Measurements from ENCODE around the gene SLC25A23. TPM values are rescaled to one million over a fixed set of nuclear protein-coding genes. Genes with fewer than 3 reads are reported as not detected.

Gene SLC25A23
- total and polyA plus RNA-seq, 2 of the 4 experiments (the other 2 are of a cell fraction): 7.0 to 7.6 TPM

DNA sequence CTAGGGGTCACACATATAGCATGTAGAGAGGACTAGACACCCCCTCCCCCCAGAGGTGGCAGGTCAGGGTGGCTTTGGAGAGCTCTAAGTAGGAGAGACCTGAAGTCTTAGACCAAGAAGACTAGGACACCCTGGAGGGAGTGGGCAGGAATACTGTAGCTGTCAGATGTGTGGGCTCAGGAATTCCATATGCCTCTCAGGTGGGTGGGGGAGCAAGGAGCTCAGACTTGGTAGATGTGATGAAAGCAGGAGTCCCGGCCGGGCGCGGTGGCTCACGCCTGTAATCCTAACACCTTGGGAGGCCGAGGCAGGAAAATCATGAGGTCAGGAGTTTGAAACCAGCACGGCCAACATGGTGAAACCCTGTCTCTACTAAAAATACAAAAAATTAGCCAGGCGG lies 6.1 kb upstream of the SLC25A23 start:
- Histone ChIP-seq H2BK5ac (ENCODE audit: low read depth, low read length, poor library complexity, severe bottlenecking) (no peak overlapping the region), H3K9ac (ENCODE audit: low read depth, low read length) (no peak overlapping the region), H2BK120ac (ENCODE audit: low read depth, low read length) (no peak overlapping the region), H4K5ac (ENCODE audit: low read depth, low read length) (no peak overlapping the region), H3K27me3 (ENCODE audit: control insufficient read depth, insufficient read depth, low read length) (peaks cover 29% of the 10 kb centered on the region), H2BK15ac (ENCODE audit: low read depth, low read length) (no peak overlapping the region), H3K4me3 (ENCODE audit: insufficient read depth, low read depth, low read length) (no peak overlapping the region), H4K91ac (ENCODE audit: insufficient read depth, low read depth, low read length) (no peak overlapping the region), H3K4me1 (ENCODE audit: control insufficient read depth, insufficient read depth, low read length) (no peaks in the 10 kb centered on the region), H2AFZ (replicated peaks; ENCODE audit: low read length, poor library complexity) (no peak overlapping the region), H4K20me1 (ENCODE audit: insufficient read depth, low read length) (no peaks in the 10 kb centered on the region), H3K23ac (ENCODE audit: low read depth, low read length) (no peak overlapping the region), H3K27ac (ENCODE audit: insufficient read depth, low read length) (no peak overlapping the region), H3K4me2 (ENCODE audit: low read depth, low read length) (no peak overlapping the region), H3K36me3 (ENCODE audit: control insufficient read depth, insufficient read depth, low read length) (no peaks in the 10 kb centered on the region), H2AK5ac (ENCODE audit: low read depth, low read length) (no peak overlapping the region), H3K4ac (ENCODE audit: low read depth, low read length) (no peak overlapping the region), H3K79me1 (ENCODE audit: low read depth in 1 of 2, low read length in 2 of 2) (no peaks in the 10 kb centered on the region), H3K9me1 (ENCODE audit: insufficient read depth, low read length) (no peaks in the 10 kb centered on the region; the same call in 1 of the 2 replicates), H2BK20ac (ENCODE audit: low read depth, low read length) (no peak overlapping the region), H4K8ac (ENCODE audit: low read depth in 2 of 2, low read length in 2 of 2) (no peak overlapping the region), H2AK9ac (replicated peaks; ENCODE audit: low read depth, low read length, poor library complexity) (no peak overlapping the region), H3K9me3 (ENCODE audit: control insufficient read depth, insufficient read depth, low read length) (no peaks in the 10 kb centered on the region), H3K18ac (ENCODE audit: low read depth, low read length) (no peak overlapping the region), H3K56ac (ENCODE audit: extremely low read depth, insufficient read depth, low read length) (no peak overlapping the region), H3K14ac (replicated peaks; ENCODE audit: low read depth, low read length) (no peak overlapping the region)
- ChIA-PET CTCF (no interaction called here), POLR2A (ENCODE audit: unreplicated experiment) (no interaction called here)
- intact Hi-C loops (cut with micrococcal nuclease): no loop called here
- no peak for DNase-seq
- in situ Hi-C loops (cut with MboI; ENCODE audit: low sequenced_read_pairs): no loop called here
- ATAC-seq (ENCODE audit: low read depth): no peak
- no peak for TF ChIP-seq CHD1 (IDR thresholded peaks at IDR 0.05; ENCODE audit: low read depth, low read length)
- dilution Hi-C loops (cut with HindIII; ENCODE audit: low sequenced_read_pairs, unreplicated experiment): no loop called here
- no CpG with 5 or more reads among the region's 8 CpGs for WGBS, 2 experiments (ENCODE audit: extremely low coverage in 2 of 2, insufficient read length in 1 of 2)
- no TSS peak for BruUV-seq (replicated peaks)
